ENCODE measurements around the gene STATH. TPM values are rescaled to one million over a fixed set of nuclear protein-coding genes. Genes with fewer than 3 reads are reported as not detected.

The STATH gene
- total RNA-seq (2021; ENCODE audit: unreplicated experiment) = not detected
- not detected in 2 replicates for polyA plus RNA-seq (2012)
- Bru-seq, nascent RNA = not detected
- not detected for BruChase-seq, experiment 1, labeled RNA remaining after a 6-hour chase
- BruChase-seq, experiment 2, labeled RNA remaining after a 2-hour chase = not detected
- long read RNA-seq = 0 reads

GRCh38 chr4:69995526-69996016 lies at the start of gene STATH:
Gene STATH, plus strand, starts transcription at chr4:69995966. Its CDS starts 2,472 bp downstream, at chr4:69998438.
- H3K9me2 ChIP-seq (ENCODE audit: insufficient read depth) = peaks cover 4% of the 10 kb centered on the region; the same call in 1 of the 2 replicates
- no peak for ATAC-seq
- TF ChIP-seq TCF7L2 (IDR thresholded peaks at IDR 0.05; ENCODE audit: borderline replicate concordance, extremely low read depth, insufficient read depth, insufficient read length) (no peak), REST (IDR thresholded peaks at IDR 0.05; ENCODE audit: low read depth) (no peak), ZFX (IDR thresholded peaks at IDR 0.05) (no peak), RAD21 (IDR thresholded peaks at IDR 0.05; ENCODE audit: low read depth) (no peak), ZNF274 (IDR thresholded peaks at IDR 0.05; ENCODE audit: low read depth, low read length) (no peak), ZBTB33 (IDR thresholded peaks at IDR 0.05; ENCODE audit: extremely low read depth, insufficient replicate concordance, low read length) (no peak), EGR1 (IDR thresholded peaks at IDR 0.05; ENCODE audit: low read depth) (no peak), POLR2AphosphoS5 (IDR thresholded peaks at IDR 0.05; ENCODE audit: low read depth, low read length) (no peak), EZH2 (IDR thresholded peaks at IDR 0.05) (no peak), CTCF (IDR thresholded peaks at IDR 0.05 in 2 of 3, conservative IDR thresholded peaks at IDR 0.05 in 1 of 3; ENCODE audit: borderline replicate concordance in 1 of 3, insufficient read depth in 1 of 3, low read depth in 2 of 3, low read length in 2 of 3) (no peak), SRF (IDR thresholded peaks at IDR 0.05; ENCODE audit: low read depth) (no peak), MAX (IDR thresholded peaks at IDR 0.05) (no peak), SIN3A (IDR thresholded peaks at IDR 0.05; ENCODE audit: low read depth) (no peak), CBX3 (IDR thresholded peaks at IDR 0.05; ENCODE audit: low read depth) (no peak), ELF1 (IDR thresholded peaks at IDR 0.05; ENCODE audit: borderline replicate concordance, low read depth) (no peak), SP1 (IDR thresholded peaks at IDR 0.05; ENCODE audit: low read depth) (no peak), CEBPB (IDR thresholded peaks at IDR 0.05; ENCODE audit: low read depth) (no peak), ATF3 (IDR thresholded peaks at IDR 0.05) (no peak), POLR2A (IDR thresholded peaks at IDR 0.05; ENCODE audit: borderline replicate concordance, extremely low read depth, insufficient read depth, insufficient read length) (no peak)
- no peak within 1 kb of the TSS for H2AFZ ChIP-seq (ENCODE audit: low read depth, low read length, poor library complexity, severe bottlenecking)
- RAD21 ChIA-PET (ENCODE audit: low non-redundant PET in 1 of 2, low total read pairs in 2 of 2, uncharacterized antibody in 2 of 2, unreplicated experiment in 2 of 2) = no interaction called here
- H3K27ac ChIP-seq (ENCODE audit: low read depth, low read length) = no peak within 1 kb of the TSS
- no peak for DNase-seq (ENCODE audit: low read depth, low spot score)
- no peak within 1 kb of the TSS for H3K9ac ChIP-seq (ENCODE audit: low read length)
- H3K27me3 ChIP-seq (ENCODE audit: insufficient read depth, low read length) = no peaks in the 10 kb centered on the region
- H3K79me2 ChIP-seq (ENCODE audit: insufficient read depth, low read length) = no peaks in the 10 kb centered on the region
- no peaks in the 10 kb centered on the region for H3K4me1 ChIP-seq (ENCODE audit: control insufficient read depth in 1 of 2, insufficient read depth in 2 of 2, low read length in 2 of 2)
- CTCF ChIA-PET = no interaction called here
- H4K20me1 ChIP-seq (ENCODE audit: insufficient read depth) = no peaks in the 10 kb centered on the region
- no peak within 1 kb of the TSS for H3K4me3 ChIP-seq (replicated peaks in 1 of 2; ENCODE audit: low read depth in 1 of 2, low read length in 2 of 2)
- H3K4me2 ChIP-seq (ENCODE audit: low read length) = no peak within 1 kb of the TSS
- POLR2A ChIA-PET = no interaction called here
- no peaks in the 10 kb centered on the region for H3K36me3 ChIP-seq (ENCODE audit: control insufficient read depth in 1 of 2, insufficient read depth in 2 of 2, low read length in 2 of 2)
- intact Hi-C loops (cut with micrococcal nuclease) = no loop called here
- no peaks in the 10 kb centered on the region for H3K9me3 ChIP-seq (ENCODE audit: control insufficient read depth in 1 of 2, insufficient read depth in 1 of 2, low read depth in 1 of 2, low read length in 2 of 2)
- no TSS peak for BruUV-seq (replicated peaks)
